ENCODE results near the gene ENOX2. TPM values are rescaled to one million over a fixed set of nuclear protein-coding genes. Genes with fewer than 3 reads are reported as not detected.

ENOX2 gene
- total RNA-seq, 3 donors from 2014 or later: 11.5 to 20.3 (median 15.2) TPM

DNA sequence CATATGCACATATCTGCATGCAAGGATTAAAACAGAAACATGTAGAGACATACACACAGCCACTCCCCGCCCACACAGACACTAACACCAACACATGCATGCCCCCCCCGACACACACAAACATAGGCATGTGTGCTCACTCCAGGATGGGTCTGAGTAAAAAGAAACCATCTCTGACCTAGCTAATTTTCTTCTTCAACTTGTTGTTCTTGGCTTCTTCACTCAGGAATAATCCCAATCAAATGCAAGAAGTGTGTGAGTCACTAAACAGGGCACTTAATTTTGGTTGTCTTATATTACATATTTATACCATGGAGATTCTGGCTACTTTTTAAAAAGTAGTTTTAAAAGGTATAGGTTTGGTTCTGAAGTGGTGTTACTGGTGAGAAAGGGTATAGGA is 28.3 kb downstream of the ENOX2 start:
- TF ChIP-seq POLR2A (IDR thresholded peaks at IDR 0.05): no peak
- no peak for TF ChIP-seq POLR2AphosphoS5 (IDR thresholded peaks at IDR 0.05)
- TF ChIP-seq, protein P1, sequence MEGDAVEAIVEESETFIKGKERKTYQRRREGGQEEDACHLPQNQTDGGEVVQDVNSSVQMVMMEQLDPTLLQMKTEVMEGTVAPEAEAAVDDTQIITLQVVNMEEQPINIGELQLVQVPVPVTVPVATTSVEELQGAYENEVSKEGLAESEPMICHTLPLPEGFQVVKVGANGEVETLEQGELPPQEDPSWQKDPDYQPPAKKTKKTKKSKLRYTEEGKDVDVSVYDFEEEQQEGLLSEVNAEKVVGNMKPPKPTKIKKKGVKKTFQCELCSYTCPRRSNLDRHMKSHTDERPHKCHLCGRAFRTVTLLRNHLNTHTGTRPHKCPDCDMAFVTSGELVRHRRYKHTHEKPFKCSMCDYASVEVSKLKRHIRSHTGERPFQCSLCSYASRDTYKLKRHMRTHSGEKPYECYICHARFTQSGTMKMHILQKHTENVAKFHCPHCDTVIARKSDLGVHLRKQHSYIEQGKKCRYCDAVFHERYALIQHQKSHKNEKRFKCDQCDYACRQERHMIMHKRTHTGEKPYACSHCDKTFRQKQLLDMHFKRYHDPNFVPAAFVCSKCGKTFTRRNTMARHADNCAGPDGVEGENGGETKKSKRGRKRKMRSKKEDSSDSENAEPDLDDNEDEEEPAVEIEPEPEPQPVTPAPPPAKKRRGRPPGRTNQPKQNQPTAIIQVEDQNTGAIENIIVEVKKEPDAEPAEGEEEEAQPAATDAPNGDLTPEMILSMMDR (IDR thresholded peaks at IDR 0.05): no peak
- intact Hi-C loops (cut with DNase I; ENCODE audit: low total_unique reads): no loop called here
- no peak for DNase-seq (ENCODE audit: low spot score in 2 of 2)

DNA sequence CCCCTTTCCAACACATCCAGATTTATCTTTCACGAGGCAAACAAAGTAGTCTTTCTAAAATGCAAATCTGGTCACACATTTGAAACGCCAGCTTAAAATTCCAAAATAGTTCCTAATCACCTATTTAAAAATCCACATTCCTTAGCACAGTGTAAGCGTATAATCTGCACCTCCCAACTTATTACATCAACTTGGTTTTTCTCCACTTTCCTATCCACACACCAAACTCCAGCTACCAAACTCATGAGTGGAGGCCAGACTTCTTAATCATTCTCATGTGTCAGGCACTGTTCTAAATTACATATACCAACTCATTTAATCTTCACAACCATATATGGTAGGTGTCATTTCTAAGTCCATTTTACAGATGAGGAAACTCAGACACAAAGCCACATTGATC is 33.8 kb downstream of the ENOX2 start:
- H3K4me1 ChIP-seq: no peaks in the 10 kb centered on the region
- DNase-seq (ENCODE audit: low spot score in 2 of 2): no peak
- intact Hi-C loops (cut with DNase I; ENCODE audit: low total_unique reads): no loop called here
- H3K4me3 ChIP-seq: no peak overlapping the region
- H3K27ac ChIP-seq: no peak overlapping the region
- TF ChIP-seq POLR2AphosphoS5 (IDR thresholded peaks at IDR 0.05): no peak
- no peak for TF ChIP-seq POLR2A (IDR thresholded peaks at IDR 0.05)
- TF ChIP-seq, protein P1 (IDR thresholded peaks at IDR 0.05): no peak
- H3K9me3 ChIP-seq: no peaks in the 10 kb centered on the region
- H3K36me3 ChIP-seq: no peaks in the 10 kb centered on the region
- H3K27me3 ChIP-seq: peaks cover 0 to 8% of the 10 kb centered on the region in 2 donors

More for the DNA sequence above, 28.3 kb downstream of the ENOX2 start:
- Histone ChIP-seq H3K4me3 (no peak overlapping the region), H3K27ac (no peak overlapping the region), H3K4me1 (no peaks in the 10 kb centered on the region), H3K9me3 (peaks cover 0 to 3% of the 10 kb centered on the region in 2 donors), H3K36me3 (no peaks in the 10 kb centered on the region), H3K27me3 (no peaks in the 10 kb centered on the region)

DNA sequence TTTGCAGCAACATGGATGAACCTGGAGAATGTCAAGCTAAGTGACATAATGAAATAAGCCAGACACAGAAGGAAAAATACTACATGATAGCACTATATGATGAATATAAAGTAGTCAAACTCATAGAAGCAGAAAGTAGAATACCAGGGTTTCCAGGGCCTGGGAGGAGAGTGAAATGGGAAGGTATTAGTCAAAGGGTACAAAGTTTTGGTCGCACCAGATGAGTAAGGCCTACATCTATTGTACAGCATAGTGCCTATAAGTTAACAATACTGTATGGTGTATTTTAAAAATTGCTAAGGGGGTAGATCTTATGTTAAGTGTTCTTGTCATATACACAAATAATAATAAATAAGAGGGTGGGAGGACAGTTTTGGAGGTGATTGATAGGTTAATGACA is 41.5 kb downstream of the ENOX2 start:
- DNase-seq (ENCODE audit: low spot score in 2 of 2): no peak
- Histone ChIP-seq H3K27ac (no peak overlapping the region), H3K36me3 (no peaks in the 10 kb centered on the region), H3K9me3 (no peaks in the 10 kb centered on the region), H3K4me1 (no peaks in the 10 kb centered on the region), H3K4me3 (no peak overlapping the region), H3K27me3 (peaks cover 0 to 21% of the 10 kb centered on the region in 2 donors)
- intact Hi-C loops (cut with DNase I; ENCODE audit: low total_unique reads): no loop called here
- TF ChIP-seq, protein P1 (IDR thresholded peaks at IDR 0.05): no peak
- TF ChIP-seq POLR2AphosphoS5 (IDR thresholded peaks at IDR 0.05) (no peak), POLR2A (IDR thresholded peaks at IDR 0.05) (no peak)

DNA sequence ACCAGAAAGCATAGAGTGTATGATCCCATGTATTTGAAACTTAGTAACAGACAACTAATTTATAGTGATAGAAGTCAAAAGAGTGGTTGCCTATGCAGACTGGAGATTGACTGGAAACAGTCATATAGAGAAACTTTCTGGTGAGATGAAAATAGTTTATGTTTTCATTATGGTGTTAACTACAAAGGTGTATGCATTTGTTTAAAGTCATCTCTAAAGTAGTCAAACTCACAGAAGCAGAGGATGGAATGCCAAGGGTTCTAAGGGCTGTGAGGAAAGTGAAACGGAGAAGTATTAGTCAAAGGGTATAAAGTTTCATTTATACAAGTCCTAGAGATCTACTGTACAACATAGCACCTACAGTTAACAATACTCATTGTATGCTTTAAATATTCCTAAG is 45.8 kb downstream of the ENOX2 start:
- no peak for TF ChIP-seq POLR2AphosphoS5 (IDR thresholded peaks at IDR 0.05)
- TF ChIP-seq, protein P1 (IDR thresholded peaks at IDR 0.05): no peak
- TF ChIP-seq POLR2A (IDR thresholded peaks at IDR 0.05): no peak
- H3K36me3 ChIP-seq: no peaks in the 10 kb centered on the region
- peaks cover 0 to 9% of the 10 kb centered on the region in 2 donors for H3K27me3 ChIP-seq
- no peak overlapping the region for H3K4me3 ChIP-seq
- intact Hi-C loops (cut with DNase I; ENCODE audit: low total_unique reads): no loop called here
- DNase-seq (ENCODE audit: low spot score in 2 of 2): no peak
- no peak overlapping the region for H3K27ac ChIP-seq
- H3K9me3 ChIP-seq: no peaks in the 10 kb centered on the region
- H3K4me1 ChIP-seq: no peaks in the 10 kb centered on the region

DNA sequence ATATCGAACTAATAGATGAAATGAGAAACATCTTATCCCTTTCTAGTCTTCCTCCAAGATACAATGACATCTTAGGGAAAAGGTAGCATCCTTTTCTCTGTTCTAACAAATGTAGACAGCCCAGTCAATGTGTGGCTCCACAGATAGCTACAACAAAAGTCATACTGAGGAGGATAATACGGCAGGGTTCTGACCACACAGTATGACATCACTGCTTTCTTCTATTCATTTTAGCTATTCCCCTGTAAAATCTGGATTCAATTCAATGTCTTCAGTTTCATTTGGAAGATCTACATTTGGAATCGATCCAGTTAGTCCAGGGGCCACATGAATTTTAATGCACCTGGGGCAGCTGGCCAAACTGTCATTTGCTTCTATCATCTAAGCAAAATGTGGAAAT is 51.4 kb downstream of the ENOX2 start:
- Histone ChIP-seq H3K27ac (no peak overlapping the region), H3K9me3 (no peaks in the 10 kb centered on the region), H3K27me3 (peaks cover 0 to 3% of the 10 kb centered on the region in 2 donors), H3K36me3 (no peaks in the 10 kb centered on the region), H3K4me1 (no peaks in the 10 kb centered on the region), H3K4me3 (no peak overlapping the region)
- TF ChIP-seq POLR2AphosphoS5 (IDR thresholded peaks at IDR 0.05) (no peak), POLR2A (IDR thresholded peaks at IDR 0.05) (no peak)
- TF ChIP-seq, protein P1 (IDR thresholded peaks at IDR 0.05): no peak
- no peak for DNase-seq (ENCODE audit: low spot score in 2 of 2)
- intact Hi-C loops (cut with DNase I; ENCODE audit: low total_unique reads): no loop called here
